Parathyroid adenoma (tissue), 2 donors: ENCODE data around the gene ZBED5.

Source experiments
- H2AFZ ChIP-seq: fragments of 300-600 bp; sonication (generic); one replicate; pipeline ENCODE4 v1.7.0; 2017; ENCODE audit warnings: antibody characterized with exemption, mild to moderate bottlenecking
- H3K27ac ChIP-seq: fragments of 300-600 bp; sonication (generic); one replicate; pipeline ENCODE4 v1.7.0; 2017
- H3K27me3 ChIP-seq: fragments of 300-600 bp; sonication (generic); one replicate; pipeline ENCODE4 v1.7.0; 2017; ENCODE audit warnings: low read length; ENCODE audit not compliant: control insufficient read depth, insufficient read depth
- H3K36me3 ChIP-seq: fragments of 300-600 bp; sonication (generic); one replicate; pipeline ENCODE4 v1.7.0; 2017; ENCODE audit warnings: low read length; ENCODE audit not compliant: control insufficient read depth, insufficient read depth
- H3K4me1 ChIP-seq: fragments of 300-600 bp; sonication (generic); one replicate; pipeline ENCODE4 v1.7.0; 2017; ENCODE audit warnings: control low read depth
- H3K4me2 ChIP-seq: fragments of 300-600 bp; sonication (generic); one replicate; pipeline ENCODE4 v1.7.0; 2017; ENCODE audit warnings: low read length
- H3K4me3 ChIP-seq: fragments of 300-600 bp; sonication (generic); one replicate; pipeline ENCODE4 v1.7.0; 2017; ENCODE audit warnings: low read depth, low read length
- H3K79me2 ChIP-seq: fragments of 300-600 bp; sonication (generic); one replicate; pipeline ENCODE4 v1.7.0; 2017; ENCODE audit warnings: control low read depth
- H3K9ac ChIP-seq: fragments of 300-600 bp; sonication (generic); one replicate; pipeline ENCODE4 v1.7.0; 2017; ENCODE audit warnings: mild to moderate bottlenecking
- H3K9me3 ChIP-seq: fragments of 300-600 bp; sonication (generic); one replicate; pipeline ENCODE4 v1.7.0; 2017; ENCODE audit warnings: low read length; ENCODE audit not compliant: control insufficient read depth
- CTCF ChIP-seq: fragments of 300-600 bp; sonication (generic); IDR thresholded peaks from one replicate; pipeline ENCODE4 v1.7.0; 2017; ENCODE audit warnings: antibody characterized with exemption, mild to moderate bottlenecking
- donor health status: primary hyperparathyroidism.

ZBED5 gene

GRCh38 chr11:10807493-10808234 is 50.2 kb downstream of the ZBED5 start:
- peak overlapping the region; percentile 70 for H3K4me3 ChIP-seq
- peak overlapping the region; percentile 89 for H3K9ac ChIP-seq
- peaks cover 2% of the 10 kb centered on the region for H3K4me1 ChIP-seq
- no peaks in the 10 kb centered on the region for H3K9me3 ChIP-seq
- no peaks in the 10 kb centered on the region for H3K36me3 ChIP-seq
- no peaks in the 10 kb centered on the region for H3K27me3 ChIP-seq
- peaks cover 9% of the 10 kb centered on the region for H3K79me2 ChIP-seq
- no peak for TF ChIP-seq CTCF
- H3K27ac ChIP-seq, result peak overlapping the region; percentile 99
- peak overlapping the region; percentile 65 for H3K4me2 ChIP-seq
- H2AFZ ChIP-seq, result peak overlapping the region; percentile 90

GRCh38 chr11:10806206-10806605 is 51.6 kb downstream of the ZBED5 start:
- peaks cover 9% of the 10 kb centered on the region for H3K79me2 ChIP-seq
- H3K9me3 ChIP-seq, result no peaks in the 10 kb centered on the region
- H3K9ac ChIP-seq, result no peak overlapping the region
- no peak overlapping the region for H3K4me2 ChIP-seq
- no peak overlapping the region for H2AFZ ChIP-seq
- no peak overlapping the region for H3K27ac ChIP-seq
- H3K4me3 ChIP-seq, result no peak overlapping the region
- H3K27me3 ChIP-seq, result no peaks in the 10 kb centered on the region
- no peak for TF ChIP-seq CTCF
- peaks cover 2% of the 10 kb centered on the region for H3K4me1 ChIP-seq
- H3K36me3 ChIP-seq, result no peaks in the 10 kb centered on the region

GRCh38 chr11:10805741-10806140 is 52.1 kb downstream of the ZBED5 start:
- Histone ChIP-seq H3K79me2 (peaks cover 9% of the 10 kb centered on the region), H3K27ac (no peak overlapping the region), H2AFZ (no peak overlapping the region), H3K9me3 (no peaks in the 10 kb centered on the region), H3K4me3 (no peak overlapping the region), H3K36me3 (no peaks in the 10 kb centered on the region), H3K4me2 (no peak overlapping the region), H3K27me3 (no peaks in the 10 kb centered on the region), H3K9ac (no peak overlapping the region), H3K4me1 (peaks cover 2% of the 10 kb centered on the region)
- no peak for TF ChIP-seq CTCF

GRCh38 chr11:10803676-10804075 is 54.2 kb downstream of the ZBED5 start:
- Histone ChIP-seq H3K27ac (no peak overlapping the region), H3K4me1 (peaks cover 2% of the 10 kb centered on the region), H2AFZ (no peak overlapping the region), H3K27me3 (no peaks in the 10 kb centered on the region), H3K4me3 (no peak overlapping the region), H3K4me2 (no peak overlapping the region), H3K9me3 (no peaks in the 10 kb centered on the region), H3K36me3 (no peaks in the 10 kb centered on the region), H3K9ac (no peak overlapping the region), H3K79me2 (peaks cover 9% of the 10 kb centered on the region)
- no peak for TF ChIP-seq CTCF
